Middle frontal gyrus (tissue), 1 donor: ENCODE data around the gene SPACA7.

Experiments
- DNase-seq: peaks from one replicate; pipeline ENCODE4 v3.0.0-alpha.2; 2015; ENCODE audit warnings: low spot score; ENCODE audit errors: extremely low spot score

SPACA7 gene

GRCh38 chr13:112464720-112465119 is 88.6 kb downstream of the SPACA7 start:
- no peak for DNase-seq

GRCh38 chr13:112465251-112466131 is 89.3 kb downstream of the SPACA7 start:
- no peak for DNase-seq

GRCh38 chr13:112466132-112467058 is 90.2 kb downstream of the SPACA7 start:
- DNase-seq = no peak

- no peak for DNase-seq
Observed at GRCh38 chr13:112467236-112467635, 91.1 kb downstream of the SPACA7 start.

GRCh38 chr13:112468069-112468468 is 91.9 kb downstream of the SPACA7 start:
- DNase-seq = no peak

- DNase-seq = no peak
Observed at GRCh38 chr13:112469071-112469745, 93.1 kb downstream of the SPACA7 start.

- DNase-seq = no peak
Observed at GRCh38 chr13:112473818-112474217, 97.7 kb downstream of the SPACA7 start.

- no peak for DNase-seq
Observed at GRCh38 chr13:112474869-112475268, 98.7 kb downstream of the SPACA7 start.

- DNase-seq = no peak
Observed at GRCh38 chr13:112475889-112476288, 99.7 kb downstream of the SPACA7 start.

GRCh38 chr13:112477070-112477619 is 101.0 kb downstream of the SPACA7 start:
- DNase-seq = no peak

GRCh38 chr13:112479389-112479788 is 103.2 kb downstream of the SPACA7 start:
- DNase-seq = no peak

- DNase-seq = no peak
Observed at GRCh38 chr13:112481458-112481857, 105.3 kb downstream of the SPACA7 start.

GRCh38 chr13:112483299-112483698 is 107.1 kb downstream of the SPACA7 start:
- no peak for DNase-seq
